Liver (tissue), 9 donors: ENCODE results near the gene UNC5CL. TPM values are rescaled to one million over a fixed set of nuclear protein-coding genes. Genes with fewer than 3 reads are reported as not detected.

ENCODE experiments used
- DNase-seq: peaks from one replicate; pipeline ENCODE4 v3.0.0-alpha.2; 2017; ENCODE audit warnings: low spot score
- H3K27ac ChIP-seq, 2 donors: one replicate each; pipeline ENCODE4 v1.7.0; 2013; ENCODE audit warnings: inconsistent platforms in 2 of 2, low read length in 2 of 2, control low read depth in 1 of 2, low read depth in 1 of 2, mild to moderate bottlenecking in 1 of 2
- H3K27me3 ChIP-seq, 4 donors: one replicate each; pipeline versions ENCODE4 v1.6.1 to v1.7.0; 2013; ENCODE audit warnings: low read length in 3 of 4, inconsistent platforms in 1 of 4, mild to moderate bottlenecking in 1 of 4, moderate library complexity in 1 of 4; ENCODE audit not compliant: control insufficient read depth in 4 of 4, insufficient read depth in 4 of 4
- H3K36me3 ChIP-seq, 4 donors: one replicate each; pipeline versions ENCODE4 v1.6.1 to v1.7.0; 2013; ENCODE audit warnings: low read length in 3 of 4, mild to moderate bottlenecking in 3 of 4, low read depth in 1 of 4, moderate library complexity in 1 of 4; ENCODE audit not compliant: control insufficient read depth in 4 of 4, insufficient read depth in 3 of 4
- H3K4me1 ChIP-seq, 4 donors: one replicate each; pipeline versions ENCODE4 v1.6.1 to v1.7.0; 2013; ENCODE audit warnings: low read length in 3 of 4, mild to moderate bottlenecking in 3 of 4, moderate library complexity in 1 of 4; ENCODE audit not compliant: control insufficient read depth in 4 of 4, insufficient read depth in 4 of 4
- H3K4me3 ChIP-seq, 3 donors: one replicate each; pipeline versions ENCODE4 v1.6.1 to v1.7.0; 2013; ENCODE audit warnings: low read length in 3 of 3, control low read depth in 1 of 3, low read depth in 1 of 3, mild to moderate bottlenecking in 1 of 3
- H3K9ac ChIP-seq, 2 donors: one replicate each; pipeline ENCODE4 v1.7.0; 2013; ENCODE audit warnings: low read length in 2 of 2, mild to moderate bottlenecking in 2 of 2, moderate library complexity in 2 of 2, control low read depth in 1 of 2, low read depth in 1 of 2
- H3K9me3 ChIP-seq, 4 donors: one replicate each; pipeline versions ENCODE4 v1.6.1 to v1.7.0; 2013; ENCODE audit warnings: low read length in 3 of 4; ENCODE audit not compliant: control insufficient read depth in 4 of 4
- ATF3 ChIP-seq: IDR thresholded peaks from 2 replicates; pipeline ENCODE4 v1.6.1; 2016; ENCODE audit warnings: antibody characterized with exemption
- CTCF ChIP-seq: fragments of 150-350 bp; IDR thresholded peaks from 2 replicates; pipeline ENCODE4 v1.5.1; 2017; ENCODE audit warnings: improper control_type of control experiment, low read depth, low read length; ENCODE audit not compliant: missing input control
- EGR1 ChIP-seq, 2 donors: IDR thresholded peaks; 2 replicates each; pipeline ENCODE4 v1.6.1; 2016 to 2018; ENCODE audit warnings: antibody characterized with exemption in 2 of 2, low read depth in 2 of 2
- FOXA1 ChIP-seq: IDR thresholded peaks from 2 replicates; pipeline ENCODE4 v1.6.1; 2016; ENCODE audit warnings: antibody characterized with exemption
- FOXA2 ChIP-seq: IDR thresholded peaks from 2 replicates; pipeline ENCODE4 v1.6.1; 2016; ENCODE audit warnings: antibody characterized with exemption
- GABPA ChIP-seq, 2 donors: IDR thresholded peaks in 1 of 2; conservative IDR thresholded peaks in 1 of 2; 2 replicates each; pipeline ENCODE4 v1.6.1; 2016; ENCODE audit warnings: antibody characterized with exemption in 2 of 2, mild to moderate bottlenecking in 1 of 2, moderate library complexity in 1 of 2
- HNF4A ChIP-seq, 2 donors: conservative IDR thresholded peaks; 2 replicates each; pipeline ENCODE4 v1.6.1; 2016; ENCODE audit warnings: antibody characterized with exemption in 2 of 2, mild to moderate bottlenecking in 2 of 2
- JUND ChIP-seq, 2 donors: IDR thresholded peaks; 2 replicates each; pipeline ENCODE4 v1.6.1; 2016; ENCODE audit warnings: antibody characterized with exemption in 2 of 2
- MAX ChIP-seq: IDR thresholded peaks from 2 replicates; pipeline ENCODE4 v1.6.1; 2016; ENCODE audit warnings: antibody characterized with exemption
- NR2F2 ChIP-seq: IDR thresholded peaks from 2 replicates; pipeline ENCODE4 v1.6.1; 2016; ENCODE audit warnings: antibody characterized with exemption
- RAD21 ChIP-seq, 2 donors: IDR thresholded peaks; 2 replicates each; pipeline ENCODE4 v1.6.1; 2016; ENCODE audit warnings: antibody characterized with exemption in 2 of 2, mild to moderate bottlenecking in 2 of 2
- RXRA ChIP-seq, 2 donors: IDR thresholded peaks; 2 replicates each; pipeline ENCODE4 v1.6.1; 2017 to 2018; ENCODE audit warnings: antibody characterized with exemption in 2 of 2, mild to moderate bottlenecking in 1 of 2
- TAF1 ChIP-seq: conservative IDR thresholded peaks from 2 replicates; pipeline ENCODE4 v1.6.1; 2016; ENCODE audit warnings: antibody characterized with exemption, mild to moderate bottlenecking
- YY1 ChIP-seq: IDR thresholded peaks from 2 replicates; pipeline ENCODE4 v1.6.1; 2016; ENCODE audit warnings: antibody characterized with exemption, mild to moderate bottlenecking
- WGBS: extraction: QIAGEN DNeasy Blood & Tissue Kit; methylation state at CpG from one replicate; pipeline ENCODE4 v1.1.7; 2013; 5-methylcytosine and 5-hydroxymethylcytosine counted together
- polyA plus RNA-seq, 2 donors: library from polyadenylated mRNA; stranded (reverse) in 1 of 2; unstranded in 1 of 2; fragments of 200-250 nt in 1 of 2; fragments of >200 nt in 1 of 2; fragmentation: Nextera tagmentation in 1 of 2; extraction: Ambion mirVana in 1 of 2; gene quantifications; one replicate each; pipeline versions ENCODE4 v1.2.1 to v1.2.3, GENCODE V29; 2013 to 2015
- total RNA-seq, 2 donors: library from RNA; depleted of rRNA; stranded (reverse); fragments of >200 nt; gene quantifications; one replicate each; pipeline ENCODE4 v1.2.3, GENCODE V29; 2014
- donor health status: healthy.
- donor health status: healthy.
- donor health status: healthy.
- donor health status: healthy.
- donor health status: healthy.

Gene UNC5CL
- total and polyA plus RNA-seq, 4 donors = 4.7 to 41.9 (median 17.2) TPM

- H3K4me3 ChIP-seq = no peak overlapping the region
- TF ChIP-seq JUND (IDR thresholded peaks at IDR 0.05) = no peak
- no peak for TF ChIP-seq FOXA1
- TF ChIP-seq RXRA (IDR thresholded peaks at IDR 0.05) = no peak
- TF ChIP-seq FOXA2 = no peak
- no peak for TF ChIP-seq MAX
- no peak for TF ChIP-seq TAF1
- TF ChIP-seq CTCF = no peak
- TF ChIP-seq EGR1 (IDR thresholded peaks at IDR 0.05; ENCODE audit: low read depth in 2 of 2) = no peak
- no peak for TF ChIP-seq ATF3
- no peak for TF ChIP-seq YY1
- H3K4me1 ChIP-seq = no peaks in the 10 kb centered on the region
- DNase-seq = no peak
- H3K27me3 ChIP-seq = no peaks in the 10 kb centered on the region
- no peaks in the 10 kb centered on the region for H3K9me3 ChIP-seq
- H3K27ac ChIP-seq = no peak overlapping the region
- no peaks in the 10 kb centered on the region for H3K36me3 ChIP-seq
- no peak overlapping the region for H3K9ac ChIP-seq
- 96% methylated on average over 4 of the region's 4 CpGs for WGBS
Measured at GRCh38 chr6:40990301-40990700, 48.7 kb downstream of the UNC5CL start.

- DNase-seq = no peak
- Histone ChIP-seq H3K9me3 (no peaks in the 10 kb centered on the region), H3K4me1 (no peaks in the 10 kb centered on the region), H3K27ac (no peak overlapping the region), H3K4me3 (no peak overlapping the region), H3K9ac (no peak overlapping the region), H3K36me3 (no peaks in the 10 kb centered on the region), H3K27me3 (no peaks in the 10 kb centered on the region)
- peak in 1 of 2 donors; percentile 41 for TF ChIP-seq HNF4A (conservative IDR thresholded peaks at IDR 0.05)
- no peak for TF ChIP-seq MAX
- WGBS = 76% methylated on average over 15 of the region's 15 CpGs
Measured at GRCh38 chr6:40989204-40990169, 49.5 kb downstream of the UNC5CL start.

GRCh38 chr6:40988634-40989033, 50.4 kb downstream of the UNC5CL start:
- no peaks in the 10 kb centered on the region for H3K36me3 ChIP-seq
- no peak overlapping the region for H3K27ac ChIP-seq
- no peaks in the 10 kb centered on the region for H3K9me3 ChIP-seq
- no peak overlapping the region for H3K9ac ChIP-seq
- no peaks in the 10 kb centered on the region for H3K4me1 ChIP-seq
- no peaks in the 10 kb centered on the region for H3K27me3 ChIP-seq
- TF ChIP-seq NR2F2 (no peak), RXRA (IDR thresholded peaks at IDR 0.05) (no peak), JUND (IDR thresholded peaks at IDR 0.05) (no peak), GABPA (IDR thresholded peaks at IDR 0.05 in 1 of 2, conservative IDR thresholded peaks at IDR 0.05 in 1 of 2) (no peak), RAD21 (IDR thresholded peaks at IDR 0.05) (no peak), FOXA2 (no peak), CTCF (no peak), EGR1 (IDR thresholded peaks at IDR 0.05; ENCODE audit: low read depth in 2 of 2) (no peak)
- H3K4me3 ChIP-seq = no peak overlapping the region
- no peak for DNase-seq
